ENCODE data around the gene RANBP3. TPM values are rescaled to one million over a fixed set of nuclear protein-coding genes. Genes with fewer than 3 reads are reported as not detected.
"Not testable (repeated sequence)": the region's sequence is repeated elsewhere in the genome, so short reads cannot be mapped to it uniquely, and the experiment has no call there.

The RANBP3 gene
- total RNA-seq, 1 donor from 2014 or later: 94.3 TPM

GRCh38 chr19:5903624-5904351 lies 74.2 kb downstream of the RANBP3 start, which contains the start of gene NDUFA11:
NDUFA11 (minus strand) TSS chr19:5903790; CDS start chr19:5903708, 82 bp downstream.
- DNase-seq (ENCODE audit: low spot score): peak; percentile 99

GRCh38 chr19:5903056-5903623 lies 74.8 kb downstream of the RANBP3 start:
- no peak for DNase-seq (ENCODE audit: low spot score)

- DNase-seq (ENCODE audit: low spot score): no peak
These were observed 77.0 kb downstream of the RANBP3 start for GRCh38 chr19:5900976-5901375.

GRCh38 chr19:5899728-5900526 lies 78.0 kb downstream of the RANBP3 start:
- DNase-seq (ENCODE audit: low spot score): no peak

- no peak for DNase-seq (ENCODE audit: low spot score)
These were observed 80.6 kb downstream of the RANBP3 start for GRCh38 chr19:5897189-5897969.

- no peak for DNase-seq (ENCODE audit: low spot score)
These were observed 81.4 kb downstream of the RANBP3 start for GRCh38 chr19:5896365-5897076.

- no peak for DNase-seq (ENCODE audit: low spot score)
These were observed 82.0 kb downstream of the RANBP3 start for GRCh38 chr19:5895890-5896289.

- no peak for DNase-seq (ENCODE audit: low spot score)
These were observed 82.5 kb downstream of the RANBP3 start for GRCh38 chr19:5895409-5895808.

- DNase-seq (ENCODE audit: low spot score): no peak
These were observed 83.1 kb downstream of the RANBP3 start for GRCh38 chr19:5894704-5895349.

GRCh38 chr19:5893907-5894703 lies 83.8 kb downstream of the RANBP3 start:
- no peak for DNase-seq (ENCODE audit: low spot score)

- no peak for DNase-seq (ENCODE audit: low spot score)
These were observed 84.5 kb downstream of the RANBP3 start for GRCh38 chr19:5893296-5893903.

- no peak for DNase-seq (ENCODE audit: low spot score)
These were observed 85.1 kb downstream of the RANBP3 start for GRCh38 chr19:5892772-5893275.

GRCh38 chr19:5891938-5892771 lies 85.8 kb downstream of the RANBP3 start:
- no peak for DNase-seq (ENCODE audit: low spot score)

- DNase-seq (ENCODE audit: low spot score): no peak
These were observed 86.4 kb downstream of the RANBP3 start for GRCh38 chr19:5891572-5891937.

GRCh38 chr19:5890099-5890498 lies 87.8 kb downstream of the RANBP3 start:
- DNase-seq (ENCODE audit: low spot score): no peak

GRCh38 chr19:5889288-5889971 lies 88.5 kb downstream of the RANBP3 start:
- DNase-seq (ENCODE audit: low spot score): no peak

GRCh38 chr19:5884065-5884811 lies 93.7 kb downstream of the RANBP3 start:
- DNase-seq (ENCODE audit: low spot score): not testable (repeated sequence)

All from ureter (tissue), 1 donor.